Stimulated activated naive CD8-positive, alpha-beta T cell treated with anti-CD3 and anti-CD28 coated beads, Interleukin-15, Interleukin-2, amounts not matched to agents 100 U/mL and 50 U/mL, for 24 hours (primary cell): ENCODE results near the gene PGAM4.
"Not testable (repeated sequence)": the region's sequence is repeated elsewhere in the genome, so short reads cannot be mapped to it uniquely, and the experiment has no call there.

Experiments used
- ATAC-seq: fragments of 150-1000 bp; cut with Tn5 transposase; one replicate; pipeline ENCODE4 v1.10.0; 2021
- DNase-seq: peaks from one replicate; pipeline ENCODE4 v3.0.0; 2021

The PGAM4 gene

GRCh38 chrX:77925764-77926163 is 43.7 kb downstream of the PGAM4 start:
- DNase-seq = no peak
- ATAC-seq = no peak

- DNase-seq = no peak
- no peak for ATAC-seq
Observed at GRCh38 chrX:77924320-77924859, 45.0 kb downstream of the PGAM4 start.

- DNase-seq (no peak), ATAC-seq (no peak)
Observed at GRCh38 chrX:77922787-77923186, 46.7 kb downstream of the PGAM4 start.

GRCh38 chrX:77919370-77919769 is 50.1 kb downstream of the PGAM4 start:
- not testable (repeated sequence) for ATAC-seq

GRCh38 chrX:77918568-77918967 is 50.9 kb downstream of the PGAM4 start:
- DNase-seq = no peak
- ATAC-seq = no peak

More at GRCh38 chrX:77919370-77919769, 50.1 kb downstream of the PGAM4 start:
- DNase-seq = not testable (repeated sequence)
